HL-60 (cell line): ENCODE measurements around the gene FHIT.

Experiments
- GABPA ChIP-seq: IDR thresholded peaks from 2 replicates; pipeline ENCODE4 v1.6.1; 2012; ENCODE audit warnings: low read depth
- POLR2AphosphoS5 ChIP-seq: IDR thresholded peaks from 2 replicates; pipeline ENCODE4 v1.6.1; 2012; ENCODE audit warnings: low read depth
- SPI1 ChIP-seq: IDR thresholded peaks from 2 replicates; pipeline ENCODE4 v1.6.1; 2012; ENCODE audit warnings: low read depth, mild to moderate bottlenecking, borderline replicate concordance
- TF ChIP-seq, protein P1 (sequence below): IDR thresholded peaks from 2 replicates; pipeline ENCODE4 v1.6.1; 2012; ENCODE audit warnings: low read depth; ENCODE audit not compliant: insufficient replicate concordance
- TF ChIP-seq, protein P2 (sequence below): IDR thresholded peaks from one replicate; pipeline ENCODE4 v1.5.1; 2011; ENCODE audit warnings: low read length, control low read depth, inconsistent platforms; ENCODE audit not compliant: insufficient read depth

DNA sequence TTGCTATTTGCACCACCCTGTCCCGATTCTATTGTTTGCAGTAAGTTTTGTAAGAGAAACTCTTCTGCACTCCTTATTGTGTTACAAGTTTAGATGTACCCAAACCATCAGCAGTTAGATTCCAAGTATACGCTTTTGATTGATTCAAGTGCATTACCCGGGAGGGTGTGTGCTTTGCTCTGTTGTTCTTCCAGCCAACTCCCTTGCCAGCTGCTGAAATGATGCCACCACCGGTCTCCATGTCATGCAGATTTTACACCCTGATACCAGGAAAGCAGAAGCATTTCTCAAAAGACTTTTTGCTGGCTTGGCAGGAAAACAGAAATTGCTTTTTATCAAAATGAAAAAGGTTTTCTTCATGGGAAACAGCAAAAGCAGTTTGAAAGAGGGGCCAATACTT lies 1194.8 kb downstream of the FHIT start:
- TF ChIP-seq GABPA (no peak), POLR2AphosphoS5 (no peak), SPI1 (no peak)
- TF ChIP-seq, protein P1, sequence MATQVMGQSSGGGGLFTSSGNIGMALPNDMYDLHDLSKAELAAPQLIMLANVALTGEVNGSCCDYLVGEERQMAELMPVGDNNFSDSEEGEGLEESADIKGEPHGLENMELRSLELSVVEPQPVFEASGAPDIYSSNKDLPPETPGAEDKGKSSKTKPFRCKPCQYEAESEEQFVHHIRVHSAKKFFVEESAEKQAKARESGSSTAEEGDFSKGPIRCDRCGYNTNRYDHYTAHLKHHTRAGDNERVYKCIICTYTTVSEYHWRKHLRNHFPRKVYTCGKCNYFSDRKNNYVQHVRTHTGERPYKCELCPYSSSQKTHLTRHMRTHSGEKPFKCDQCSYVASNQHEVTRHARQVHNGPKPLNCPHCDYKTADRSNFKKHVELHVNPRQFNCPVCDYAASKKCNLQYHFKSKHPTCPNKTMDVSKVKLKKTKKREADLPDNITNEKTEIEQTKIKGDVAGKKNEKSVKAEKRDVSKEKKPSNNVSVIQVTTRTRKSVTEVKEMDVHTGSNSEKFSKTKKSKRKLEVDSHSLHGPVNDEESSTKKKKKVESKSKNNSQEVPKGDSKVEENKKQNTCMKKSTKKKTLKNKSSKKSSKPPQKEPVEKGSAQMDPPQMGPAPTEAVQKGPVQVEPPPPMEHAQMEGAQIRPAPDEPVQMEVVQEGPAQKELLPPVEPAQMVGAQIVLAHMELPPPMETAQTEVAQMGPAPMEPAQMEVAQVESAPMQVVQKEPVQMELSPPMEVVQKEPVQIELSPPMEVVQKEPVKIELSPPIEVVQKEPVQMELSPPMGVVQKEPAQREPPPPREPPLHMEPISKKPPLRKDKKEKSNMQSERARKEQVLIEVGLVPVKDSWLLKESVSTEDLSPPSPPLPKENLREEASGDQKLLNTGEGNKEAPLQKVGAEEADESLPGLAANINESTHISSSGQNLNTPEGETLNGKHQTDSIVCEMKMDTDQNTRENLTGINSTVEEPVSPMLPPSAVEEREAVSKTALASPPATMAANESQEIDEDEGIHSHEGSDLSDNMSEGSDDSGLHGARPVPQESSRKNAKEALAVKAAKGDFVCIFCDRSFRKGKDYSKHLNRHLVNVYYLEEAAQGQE = no peak
- TF ChIP-seq, protein P2, sequence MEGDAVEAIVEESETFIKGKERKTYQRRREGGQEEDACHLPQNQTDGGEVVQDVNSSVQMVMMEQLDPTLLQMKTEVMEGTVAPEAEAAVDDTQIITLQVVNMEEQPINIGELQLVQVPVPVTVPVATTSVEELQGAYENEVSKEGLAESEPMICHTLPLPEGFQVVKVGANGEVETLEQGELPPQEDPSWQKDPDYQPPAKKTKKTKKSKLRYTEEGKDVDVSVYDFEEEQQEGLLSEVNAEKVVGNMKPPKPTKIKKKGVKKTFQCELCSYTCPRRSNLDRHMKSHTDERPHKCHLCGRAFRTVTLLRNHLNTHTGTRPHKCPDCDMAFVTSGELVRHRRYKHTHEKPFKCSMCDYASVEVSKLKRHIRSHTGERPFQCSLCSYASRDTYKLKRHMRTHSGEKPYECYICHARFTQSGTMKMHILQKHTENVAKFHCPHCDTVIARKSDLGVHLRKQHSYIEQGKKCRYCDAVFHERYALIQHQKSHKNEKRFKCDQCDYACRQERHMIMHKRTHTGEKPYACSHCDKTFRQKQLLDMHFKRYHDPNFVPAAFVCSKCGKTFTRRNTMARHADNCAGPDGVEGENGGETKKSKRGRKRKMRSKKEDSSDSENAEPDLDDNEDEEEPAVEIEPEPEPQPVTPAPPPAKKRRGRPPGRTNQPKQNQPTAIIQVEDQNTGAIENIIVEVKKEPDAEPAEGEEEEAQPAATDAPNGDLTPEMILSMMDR = no peak
